HG03045 (cell line): ENCODE measurements around the gene KCNJ6.
"Not testable (repeated sequence)": the region's sequence is repeated elsewhere in the genome, so short reads cannot be mapped to it uniquely, and the experiment has no call there.

Experiments
- ATAC-seq: cut with Tn5 transposase; IDR thresholded peaks from one replicate; pipeline ENCODE4 v1.9.1; 2021; ENCODE audit warnings: mild to moderate bottlenecking, moderate library complexity; ENCODE audit not compliant: unreplicated experiment

The KCNJ6 gene

GRCh38 chr21:37656899-37657298 lies 259.4 kb downstream of the KCNJ6 start:
- ATAC-seq: no peak

GRCh38 chr21:37655611-37656300 lies 260.5 kb downstream of the KCNJ6 start:
- ATAC-seq: no peak

GRCh38 chr21:37654596-37654995 lies 261.7 kb downstream of the KCNJ6 start:
- no peak for ATAC-seq

GRCh38 chr21:37653201-37653600 lies 263.1 kb downstream of the KCNJ6 start:
- ATAC-seq: no peak

- ATAC-seq: no peak
These were observed 268.5 kb downstream of the KCNJ6 start for GRCh38 chr21:37647781-37648180.

- not testable (repeated sequence) for ATAC-seq
These were observed 269.5 kb downstream of the KCNJ6 start for GRCh38 chr21:37646761-37647160.

- no peak for ATAC-seq
These were observed 270.4 kb downstream of the KCNJ6 start for GRCh38 chr21:37645848-37646247.

- no peak for ATAC-seq
These were observed 271.6 kb downstream of the KCNJ6 start for GRCh38 chr21:37644636-37645035.

- not testable (repeated sequence) for ATAC-seq
These were observed 272.4 kb downstream of the KCNJ6 start for GRCh38 chr21:37643862-37644261.

- ATAC-seq: no peak
These were observed 273.8 kb downstream of the KCNJ6 start for GRCh38 chr21:37642493-37642892.

- no peak for ATAC-seq
These were observed 276.5 kb downstream of the KCNJ6 start for GRCh38 chr21:37639756-37640155.

- ATAC-seq: no peak
These were observed 280.0 kb downstream of the KCNJ6 start for GRCh38 chr21:37636152-37636860.

GRCh38 chr21:37631319-37632117 lies 284.7 kb downstream of the KCNJ6 start:
- peak; percentile 85 for ATAC-seq

- ATAC-seq: no peak
These were observed 285.4 kb downstream of the KCNJ6 start for GRCh38 chr21:37630872-37631271.

GRCh38 chr21:37628362-37628761 lies 287.9 kb downstream of the KCNJ6 start:
- ATAC-seq: no peak

GRCh38 chr21:37627561-37627960 lies 288.7 kb downstream of the KCNJ6 start:
- ATAC-seq: no peak

- ATAC-seq: no peak
These were observed 289.2 kb downstream of the KCNJ6 start for GRCh38 chr21:37627074-37627473.

GRCh38 chr21:37626320-37626719 lies 289.9 kb downstream of the KCNJ6 start:
- no peak for ATAC-seq

- no peak for ATAC-seq
These were observed 292.6 kb downstream of the KCNJ6 start for GRCh38 chr21:37623689-37624088.

GRCh38 chr21:37623183-37623582 lies 293.1 kb downstream of the KCNJ6 start:
- ATAC-seq: no peak

GRCh38 chr21:37622755-37623154 lies 293.5 kb downstream of the KCNJ6 start:
- ATAC-seq: no peak

- no peak for ATAC-seq
These were observed 295.9 kb downstream of the KCNJ6 start for GRCh38 chr21:37620401-37620800.
